Endothelial cell of umbilical vein (primary cell): ENCODE measurements around the gene USH1C.

ENCODE experiments used
- EZH2 ChIP-seq: IDR thresholded peaks from 2 replicates; pipeline ENCODE4 v1.6.1; 2012; ENCODE audit warnings: borderline replicate concordance, low read depth, mild to moderate bottlenecking, moderate library complexity, low read length, inconsistent platforms; ENCODE audit not compliant: severe bottlenecking
- FOS ChIP-seq: IDR thresholded peaks from 2 replicates; pipeline ENCODE4 v1.6.1; 2011; ENCODE audit warnings: mild to moderate bottlenecking, low read length, moderate library complexity, borderline replicate concordance; ENCODE audit not compliant: insufficient read depth
- GATA2 ChIP-seq: IDR thresholded peaks from 2 replicates; pipeline ENCODE4 v1.7.0; 2011; ENCODE audit warnings: low read depth, mild to moderate bottlenecking, moderate library complexity, mixed read lengths, low read length; ENCODE audit not compliant: insufficient read length, insufficient read depth
- MAX ChIP-seq: IDR thresholded peaks from 2 replicates; pipeline ENCODE4 v1.6.1; 2011; ENCODE audit not compliant: insufficient read depth, insufficient read length
- MYC ChIP-seq: IDR thresholded peaks from one replicate; pipeline ENCODE4 v1.6.1; 2011; ENCODE audit warnings: mild to moderate bottlenecking, low read depth, low read length
- POLR2A ChIP-seq: IDR thresholded peaks from 2 replicates; pipeline ENCODE4 v1.6.1; 2012; ENCODE audit warnings: low read depth, mild to moderate bottlenecking, control low read depth, low read length
- POLR2AphosphoS5 ChIP-seq: IDR thresholded peaks from 2 replicates; pipeline ENCODE4 v1.6.1; 2012; ENCODE audit warnings: low read depth, mild to moderate bottlenecking, control low read depth, low read length, moderate library complexity; ENCODE audit not compliant: insufficient read depth
- TF ChIP-seq, protein P1 (sequence below), 2 donors: IDR thresholded peaks; 1 replicate in 1 of 2; 2 replicates in 1 of 2; pipeline ENCODE4 v1.5.1; 2011; ENCODE audit warnings: low read length in 2 of 2, mild to moderate bottlenecking in 2 of 2, moderate library complexity in 2 of 2, control low read depth in 1 of 2, inconsistent platforms in 1 of 2, low read depth in 1 of 2; ENCODE audit not compliant: insufficient read depth in 1 of 2; ENCODE audit errors: extremely low read depth in 1 of 2

DNA sequence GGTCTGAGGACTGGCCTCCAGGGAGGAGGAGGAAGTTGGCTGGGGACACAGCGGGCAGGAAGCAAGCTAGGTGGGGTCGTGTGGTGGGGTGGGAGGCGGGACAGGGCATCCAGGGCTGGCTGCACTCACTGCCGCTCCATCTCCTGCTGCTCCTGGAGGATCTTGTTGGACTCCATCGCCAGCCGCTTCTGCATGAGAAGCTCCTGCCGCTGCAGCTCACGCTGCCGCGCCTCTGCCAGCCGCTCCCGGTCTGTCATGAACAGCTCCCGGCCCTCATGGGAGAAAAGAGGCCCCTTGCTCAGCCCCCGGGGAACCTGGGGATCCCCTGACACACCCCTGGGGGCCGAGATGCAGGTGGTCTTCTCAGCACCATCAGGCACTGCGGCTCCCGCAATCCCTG is 21.6 kb downstream of the USH1C start:
- TF ChIP-seq, protein P1, sequence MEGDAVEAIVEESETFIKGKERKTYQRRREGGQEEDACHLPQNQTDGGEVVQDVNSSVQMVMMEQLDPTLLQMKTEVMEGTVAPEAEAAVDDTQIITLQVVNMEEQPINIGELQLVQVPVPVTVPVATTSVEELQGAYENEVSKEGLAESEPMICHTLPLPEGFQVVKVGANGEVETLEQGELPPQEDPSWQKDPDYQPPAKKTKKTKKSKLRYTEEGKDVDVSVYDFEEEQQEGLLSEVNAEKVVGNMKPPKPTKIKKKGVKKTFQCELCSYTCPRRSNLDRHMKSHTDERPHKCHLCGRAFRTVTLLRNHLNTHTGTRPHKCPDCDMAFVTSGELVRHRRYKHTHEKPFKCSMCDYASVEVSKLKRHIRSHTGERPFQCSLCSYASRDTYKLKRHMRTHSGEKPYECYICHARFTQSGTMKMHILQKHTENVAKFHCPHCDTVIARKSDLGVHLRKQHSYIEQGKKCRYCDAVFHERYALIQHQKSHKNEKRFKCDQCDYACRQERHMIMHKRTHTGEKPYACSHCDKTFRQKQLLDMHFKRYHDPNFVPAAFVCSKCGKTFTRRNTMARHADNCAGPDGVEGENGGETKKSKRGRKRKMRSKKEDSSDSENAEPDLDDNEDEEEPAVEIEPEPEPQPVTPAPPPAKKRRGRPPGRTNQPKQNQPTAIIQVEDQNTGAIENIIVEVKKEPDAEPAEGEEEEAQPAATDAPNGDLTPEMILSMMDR (IDR thresholded peaks at IDR 0.05; ENCODE audit: extremely low read depth in 1 of 2, insufficient read depth in 1 of 2, low read depth in 1 of 2, low read length in 2 of 2) = no peak
- TF ChIP-seq MAX (no peak), POLR2A (no peak), GATA2 (no peak), POLR2AphosphoS5 (no peak), EZH2 (no peak), MYC (no peak), FOS (no peak)
